Heart left ventricle (tissue), 16 donors: ENCODE results near the gene SNX17. TPM values are rescaled to one million over a fixed set of nuclear protein-coding genes. Genes with fewer than 3 reads are reported as not detected.

Experiments used
- ATAC-seq, 4 donors: fragments of 200-7000 bp; cut with Tn5 transposase; one replicate each; pipeline ENCODE4 v1.9.1; 2020 to 2022; ENCODE audit warnings: moderate library complexity in 4 of 4, mild to moderate bottlenecking in 3 of 4, moderate number of reproducible peaks in 1 of 4
- DNase-seq, 5 donors: peaks; one replicate each; pipeline ENCODE4 v3.0.0-alpha.2; 2020
- H3K27ac ChIP-seq, 12 donors: fragments of 200-600 bp; sonication (generic) in 4 of 12; one replicate each; pipeline versions ENCODE4 v1.5.0 to v1.8.0; 2016 to 2022; ENCODE audit warnings: mild to moderate bottlenecking in 2 of 12
- H3K27me3 ChIP-seq, 9 donors: fragments of 200-600 bp; sonication (generic) in 2 of 9; one replicate each; pipeline versions ENCODE4 v1.5.1 to v1.8.0; 2016 to 2022; ENCODE audit warnings: mild to moderate bottlenecking in 3 of 9
- H3K36me3 ChIP-seq, 9 donors: fragments of 200-600 bp; sonication (generic) in 2 of 9; one replicate each; pipeline versions ENCODE4 v1.5.0 to v1.8.0; 2018 to 2022; ENCODE audit warnings: mild to moderate bottlenecking in 2 of 9
- H3K4me1 ChIP-seq, 12 donors: fragments of 200-600 bp; sonication (generic) in 4 of 12; one replicate each; pipeline versions ENCODE4 v1.5.0 to v1.8.0; 2016 to 2022; ENCODE audit warnings: mild to moderate bottlenecking in 3 of 12
- H3K4me3 ChIP-seq, 12 donors: fragments of 200-600 bp; sonication (generic) in 4 of 12; one replicate each; pipeline versions ENCODE4 v1.5.0 to v1.8.0; 2017 to 2022; ENCODE audit warnings: mild to moderate bottlenecking in 9 of 12, moderate library complexity in 4 of 12
- H3K9me3 ChIP-seq, 12 donors: fragments of 200-600 bp; sonication (generic) in 4 of 12; one replicate each; pipeline versions ENCODE4 v1.5.0 to v1.8.0; 2016 to 2022; ENCODE audit warnings: mild to moderate bottlenecking in 1 of 12
- CTCF ChIP-seq, 12 donors: fragments of 200-600 bp; sonication (generic) in 4 of 12; IDR thresholded peaks; one replicate each; pipeline versions ENCODE4 v1.5.0 to v1.8.0; 2018 to 2022; ENCODE audit warnings: antibody characterized with exemption in 12 of 12, mild to moderate bottlenecking in 5 of 12
- POLR2A ChIP-seq, 2 donors: fragments of 450-650 bp; IDR thresholded peaks; one replicate each; pipeline ENCODE4 v1.6.1; 2017; ENCODE audit warnings: antibody characterized with exemption in 2 of 2, mild to moderate bottlenecking in 2 of 2, moderate library complexity in 2 of 2
- WGBS, 4 donors: extraction: QIAGEN DNeasy Blood & Tissue Kit in 2 of 4; methylation state at CpG; one replicate each; pipeline versions ENCODE4 v1.1.5 to v1.1.7; 2013 to 2018; 5-methylcytosine and 5-hydroxymethylcytosine counted together
- intact Hi-C, 10 donors: fragments of 100-400 bp; cut with DNase I; formaldehyde crosslinking; loops; one replicate each; pipeline versions ENCODE4 v1.11.1 to v1.14.2; 2022
- polyA plus RNA-seq, 2 donors: library from polyadenylated mRNA; stranded (reverse); fragments of 200-250 nt; gene quantifications; one replicate each; pipeline ENCODE4 v1.2.3, GENCODE V29; 2013
- total RNA-seq, 9 donors: library from RNA; depleted of rRNA in 2 of 9; stranded (reverse); fragments of >200 nt in 2 of 9; fragmentation: NEBNext Ultra II Directional in 3 of 9; extraction: Animal tissue kit (Norgen Biotek cat#: 25700) in 3 of 9; gene quantifications; one replicate each; pipeline versions ENCODE4 v1.1.0 to v1.2.4, GENCODE V29; 2016 to 2023
- donor health status: ischemic (EF 13 %, LVEDD 7.1; RV severe dilation, severe dysfunction).
- donor health status: healthy with polysubstance abuse.
- donor health status: DM: no; HTN: yes; CAD: no.
- donor health status: DM: no; HTN: no; CAD: no.
- donor health status: ischemic (EF 25% LVEDD 6.9; RV normal size, moderate dysfunction).
- donor health status: ischemic (EF 25% LVEDD 5.7; RV mildly dilated, moderate dysfunction).
- donor health status: healthy.
- donor health status: DM: yes; HTN: yes; CAD: no.
- donor health status: ischemic (EF 35%, LVEDD 5.7; RV mildly dilated, moderate dysfunction).
- donor health status: nonischemic (EF 11% LVEDD 7.7; RV severe dilation, severe dysfunction).
- donor health status: DM: yes; HTN: yes; CAD: no.
- donor health status: PGD.
- donor health status: ischemic (EF 29% LVEDD 5.4; RV normal size, mild dysfunction).
- donor health status: nonischemic (EF 23%, LVEDD 6.1; RV moderate dilation, normal function).

Gene SNX17
- total and polyA plus RNA-seq, 11 donors = 39.2 to 106 (median 77.2) TPM

GRCh38 chr2:27412419-27413152, 42.2 kb downstream of the SNX17 start:
- H3K4me3 ChIP-seq = no peak overlapping the region
- DNase-seq (no peak), ATAC-seq (no peak)
- no peaks in the 10 kb centered on the region for H3K27me3 ChIP-seq
- TF ChIP-seq CTCF (IDR thresholded peaks at IDR 0.05) (no peak), POLR2A (IDR thresholded peaks at IDR 0.05) (no peak)
- peaks cover 0 to 1% (median 0%) of the 10 kb centered on the region in 9 donors for H3K36me3 ChIP-seq
- 86 to 87% (median 87%) methylated on average over 9 of the region's 9 CpGs for WGBS, 4 donors
- intact Hi-C loops = no loop called here
- no peak overlapping the region for H3K27ac ChIP-seq
- H3K4me1 ChIP-seq = peaks cover 0 to 20% (median 16%) of the 10 kb centered on the region in 12 donors
- no peaks in the 10 kb centered on the region for H3K9me3 ChIP-seq

GRCh38 chr2:27416151-27416550, 45.7 kb downstream of the SNX17 start:
- TF ChIP-seq POLR2A (IDR thresholded peaks at IDR 0.05) (no peak), CTCF (IDR thresholded peaks at IDR 0.05) (no peak)
- Histone ChIP-seq H3K4me1 (no peaks in the 10 kb centered on the region), H3K36me3 (no peaks in the 10 kb centered on the region), H3K9me3 (no peaks in the 10 kb centered on the region), H3K4me3 (no peak overlapping the region), H3K27ac (no peak overlapping the region), H3K27me3 (no peaks in the 10 kb centered on the region)
- DNase-seq = no peak
- 94 to 96% (median 95%) methylated on average over 6 of the region's 6 CpGs for WGBS, 4 donors
- intact Hi-C loops = no loop called here
- no peak for ATAC-seq

- H3K27ac ChIP-seq = no peak overlapping the region
- H3K27me3 ChIP-seq = no peaks in the 10 kb centered on the region
- no peaks in the 10 kb centered on the region for H3K9me3 ChIP-seq
- no peak for TF ChIP-seq CTCF (IDR thresholded peaks at IDR 0.05)
- no peak for TF ChIP-seq POLR2A (IDR thresholded peaks at IDR 0.05)
- DNase-seq (no peak), ATAC-seq (no peak)
- H3K36me3 ChIP-seq = no peaks in the 10 kb centered on the region
- intact Hi-C loops = no loop called here
- H3K4me1 ChIP-seq = no peaks in the 10 kb centered on the region
- no peak overlapping the region for H3K4me3 ChIP-seq
Measured at GRCh38 chr2:27420996-27421395, 50.6 kb downstream of the SNX17 start.

- TF ChIP-seq CTCF (IDR thresholded peaks at IDR 0.05) (no peak), POLR2A (IDR thresholded peaks at IDR 0.05) (no peak)
- ATAC-seq = no peak
- Histone ChIP-seq H3K9me3 (no peaks in the 10 kb centered on the region), H3K27me3 (no peaks in the 10 kb centered on the region), H3K4me3 (no peak overlapping the region), H3K4me1 (no peaks in the 10 kb centered on the region), H3K27ac (no peak overlapping the region), H3K36me3 (no peaks in the 10 kb centered on the region)
- no peak for DNase-seq
- intact Hi-C loops = no loop called here
- 82 to 86% (median 84%) methylated on average over 4 of the region's 4 CpGs for WGBS, 4 donors
Measured at GRCh38 chr2:27421660-27422250, 51.3 kb downstream of the SNX17 start.
